ENCODE results near the gene ASIP.
"Not testable (repeated sequence)": the region's sequence is repeated elsewhere in the genome, so short reads cannot be mapped to it uniquely, and the experiment has no call there.

ASIP gene

DNA sequence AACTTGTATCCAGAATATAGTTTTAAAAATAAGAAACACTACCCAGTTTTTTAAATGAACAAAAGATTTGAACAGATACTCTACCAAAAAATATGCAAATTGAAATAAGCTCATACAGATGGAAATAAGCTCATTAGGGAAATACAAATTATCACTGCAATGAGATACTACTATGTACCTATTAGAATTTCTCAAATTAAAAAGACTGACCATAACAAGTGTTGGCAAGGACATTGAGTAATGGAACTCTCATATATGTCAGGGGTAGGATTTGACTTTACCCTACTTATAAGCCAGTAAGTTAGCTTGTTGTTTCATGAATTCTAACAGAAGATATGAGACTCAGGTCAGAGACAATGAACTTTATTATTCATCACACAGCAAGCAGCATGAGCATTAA, 9.6 kb upstream of the ASIP start:
- ATAC-seq = no peak
- Mint-ChIP-seq H3K4me1 (no peaks in the 10 kb centered on the region), H3K27ac (no peak overlapping the region), H3K27me3 (no peaks in the 10 kb centered on the region), H3K9me3 (peaks cover 6% of the 10 kb centered on the region), H3K36me3 (no peaks in the 10 kb centered on the region), H3K4me3 (no peak overlapping the region)

DNA sequence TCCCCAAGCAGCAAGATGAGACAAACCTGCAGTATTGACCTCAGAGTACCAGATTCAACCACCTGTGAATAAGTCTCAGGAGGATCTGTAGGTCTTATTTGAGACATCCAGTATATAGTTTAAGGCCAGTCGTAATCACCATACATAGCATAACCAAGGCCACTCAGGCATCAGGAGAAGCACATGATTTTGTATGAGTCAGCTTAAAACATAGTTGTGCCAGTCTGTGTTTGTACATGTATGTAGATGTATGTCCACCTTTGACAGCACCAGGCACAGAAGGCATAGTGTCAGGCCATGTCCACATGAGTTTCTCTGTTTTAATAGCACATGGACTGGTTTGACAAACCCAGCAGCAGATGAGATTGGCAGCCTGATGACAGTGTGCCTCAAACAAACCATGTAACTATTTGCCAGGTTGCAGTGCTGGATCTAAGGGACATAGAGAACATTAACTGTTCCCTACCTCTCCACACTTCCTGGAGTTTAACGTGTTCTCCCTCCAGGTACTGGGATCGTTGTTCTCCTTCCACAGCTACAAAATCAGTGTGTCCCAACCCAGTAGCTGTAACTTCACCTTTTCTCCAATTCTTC, 8.6 kb upstream of the ASIP start:
- H3K27me3 Mint-ChIP-seq = no peaks in the 10 kb centered on the region
- H3K9me3 Mint-ChIP-seq = peaks cover 9% of the 10 kb centered on the region
- no peak for ATAC-seq
- peaks cover 2% of the 10 kb centered on the region for H3K36me3 Mint-ChIP-seq
- no peaks in the 10 kb centered on the region for H3K4me1 Mint-ChIP-seq
- no peak overlapping the region for H3K4me3 Mint-ChIP-seq
- no peak overlapping the region for H3K27ac Mint-ChIP-seq

DNA sequence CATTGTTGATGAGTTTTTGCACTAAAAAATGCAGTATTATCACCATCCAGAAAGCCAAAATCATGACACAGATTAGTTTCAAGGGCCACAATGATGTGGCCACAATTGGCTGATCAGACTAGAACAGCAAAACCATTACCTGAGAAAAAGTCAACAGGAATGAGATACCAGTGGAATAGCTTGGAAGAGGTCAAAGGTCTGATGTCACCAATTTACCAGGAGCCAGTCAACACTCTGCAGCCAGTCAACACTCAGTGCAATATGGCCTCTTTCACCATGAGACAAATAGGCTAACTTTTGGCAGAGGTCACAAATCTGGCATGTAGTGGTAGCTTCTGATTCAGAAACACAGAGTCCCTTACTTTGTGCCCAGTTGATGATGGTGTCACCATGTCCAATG, 7.5 kb upstream of the ASIP start:
- Mint-ChIP-seq H3K27ac (no peak overlapping the region), H3K4me1 (no peaks in the 10 kb centered on the region), H3K36me3 (peaks cover 13% of the 10 kb centered on the region), H3K27me3 (no peaks in the 10 kb centered on the region), H3K9me3 (peaks cover 17% of the 10 kb centered on the region), H3K4me3 (no peak overlapping the region)
- no peak for ATAC-seq

- Mint-ChIP-seq H3K9me3 (peaks cover 21% of the 10 kb centered on the region), H3K27me3 (no peaks in the 10 kb centered on the region), H3K4me1 (peaks cover 17% of the 10 kb centered on the region), H3K27ac (no peak overlapping the region), H3K36me3 (peaks cover 19% of the 10 kb centered on the region), H3K4me3 (no peak overlapping the region)
- no peak for ATAC-seq
Measured at GRCh38 chr20:34235875-34236274, 5.3 kb upstream of the ASIP start.

DNA sequence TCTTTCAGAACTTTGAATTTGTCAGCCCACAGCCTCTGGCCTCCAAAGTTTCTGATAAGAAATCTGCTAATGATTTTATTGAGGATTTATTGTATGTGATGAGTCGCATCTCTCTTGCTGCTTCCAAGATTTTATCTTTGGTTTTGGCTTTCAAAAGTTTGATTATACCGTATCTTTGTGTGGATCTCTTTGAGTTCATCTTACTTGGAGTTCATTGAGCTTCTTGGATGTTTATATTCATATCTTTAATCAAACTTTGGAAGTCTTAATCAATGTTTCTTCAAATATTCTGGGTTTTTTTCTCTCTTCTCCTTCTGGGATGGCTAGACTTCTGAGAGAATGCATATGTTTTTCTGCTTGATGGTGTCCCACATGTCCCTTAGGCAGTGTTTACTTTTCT, 3.3 kb upstream of the ASIP start:
- Mint-ChIP-seq H3K4me3 (no peak overlapping the region), H3K27me3 (no peaks in the 10 kb centered on the region), H3K4me1 (peaks cover 38% of the 10 kb centered on the region), H3K27ac (no peak overlapping the region), H3K36me3 (peaks cover 19% of the 10 kb centered on the region), H3K9me3 (peaks cover 21% of the 10 kb centered on the region)
- no peak for ATAC-seq

DNA sequence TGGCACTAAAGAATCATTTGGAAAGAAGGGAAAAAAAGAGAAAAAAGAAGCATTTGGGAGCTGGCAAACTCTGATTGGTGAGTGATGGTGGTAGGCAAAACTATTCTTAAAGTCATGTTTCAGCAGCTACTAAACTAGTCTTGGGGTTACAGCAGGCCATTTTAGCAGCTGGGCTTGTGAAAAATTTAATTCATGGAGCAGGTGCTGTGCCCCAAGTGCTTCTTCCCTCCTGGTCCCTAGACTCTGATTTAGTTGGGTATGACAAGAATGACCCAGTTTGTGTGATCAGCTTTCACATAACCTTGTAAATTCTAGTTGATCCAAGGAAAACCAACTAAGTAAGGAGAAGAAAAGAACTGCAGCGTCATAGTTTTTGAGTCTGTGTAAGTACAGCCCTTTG, 1.1 kb upstream of the ASIP start:
- Mint-ChIP-seq H3K36me3 (peaks cover 19% of the 10 kb centered on the region), H3K27ac (peak overlapping the region; percentile 66), H3K9me3 (peaks cover 21% of the 10 kb centered on the region), H3K27me3 (no peaks in the 10 kb centered on the region), H3K4me1 (peaks cover 38% of the 10 kb centered on the region), H3K4me3 (no peak overlapping the region)
- ATAC-seq = no peak

DNA sequence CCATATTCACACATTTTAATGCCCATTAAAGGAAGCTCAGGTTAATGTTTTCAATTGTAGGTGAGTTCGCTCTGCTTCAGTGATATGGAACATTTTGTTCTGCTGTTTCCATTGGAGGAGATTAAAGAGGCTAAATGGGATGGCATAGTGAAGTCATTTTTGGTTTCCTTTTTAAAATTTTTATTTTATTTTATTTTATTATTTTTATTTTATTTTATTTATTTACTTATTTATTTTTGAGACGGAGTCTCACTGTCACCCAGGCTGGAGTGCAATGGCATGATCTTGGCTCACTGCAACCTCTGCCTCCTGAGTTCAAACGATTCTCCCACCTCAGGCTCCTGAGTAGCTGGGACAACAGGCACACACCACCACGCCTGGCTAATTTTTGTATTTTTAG, 792 bp downstream of the ASIP start:
- not testable (repeated sequence) for H3K4me3 Mint-ChIP-seq, H3K27me3 Mint-ChIP-seq, ATAC-seq
- peaks cover 14% of the 10 kb centered on the region for H3K9me3 Mint-ChIP-seq
- H3K36me3 Mint-ChIP-seq = peaks cover 19% of the 10 kb centered on the region
- peak overlapping the region; percentile 13 for H3K27ac Mint-ChIP-seq
- peaks cover 38% of the 10 kb centered on the region for H3K4me1 Mint-ChIP-seq

DNA sequence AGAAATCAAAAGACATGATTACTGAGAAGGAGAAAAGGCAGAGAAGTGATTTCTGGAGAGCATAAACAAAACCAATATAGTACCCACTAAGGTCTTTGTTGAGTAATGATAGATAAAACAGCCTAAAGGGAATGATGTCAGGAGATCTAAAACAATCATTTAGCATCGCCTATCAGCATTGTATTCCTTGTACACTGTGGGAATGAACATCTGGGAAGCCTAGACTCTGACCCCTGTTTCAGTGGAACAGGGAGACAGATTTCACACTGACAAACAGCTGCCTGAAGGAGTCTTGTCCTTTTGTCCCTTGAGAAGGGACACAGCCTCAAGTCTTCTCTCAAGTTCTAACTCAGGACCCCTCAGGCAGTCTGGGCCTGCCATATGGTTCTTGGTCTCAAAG, 1.7 kb downstream of the ASIP start:
- peaks cover 38% of the 10 kb centered on the region for H3K4me1 Mint-ChIP-seq
- no peaks in the 10 kb centered on the region for H3K27me3 Mint-ChIP-seq
- peak overlapping the region; percentile 13 for H3K27ac Mint-ChIP-seq
- ATAC-seq = no peak
- H3K9me3 Mint-ChIP-seq = peaks cover 11% of the 10 kb centered on the region
- H3K4me3 Mint-ChIP-seq = no peak overlapping the region
- peaks cover 14% of the 10 kb centered on the region for H3K36me3 Mint-ChIP-seq

DNA sequence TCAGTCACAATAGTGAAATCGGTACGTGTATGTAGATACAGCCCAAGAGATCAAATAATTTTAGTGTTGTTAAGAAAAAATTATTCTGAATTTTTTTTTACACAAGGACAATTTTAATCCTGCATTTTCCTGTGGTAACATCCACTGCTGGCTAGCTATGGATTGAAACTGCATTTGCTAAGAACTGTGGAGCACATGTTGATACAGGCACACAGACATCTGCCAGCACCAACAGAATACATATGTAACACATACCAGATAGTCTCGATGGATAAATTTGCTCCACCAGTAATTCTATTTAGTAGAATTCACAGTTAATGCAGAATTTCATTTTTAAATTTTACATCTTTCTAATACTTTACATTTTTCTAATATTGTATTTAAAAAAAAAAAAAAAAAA, 2.2 kb downstream of the ASIP start:
- Mint-ChIP-seq H3K4me3 (no peak overlapping the region), H3K36me3 (peaks cover 9% of the 10 kb centered on the region), H3K27ac (no peak overlapping the region)

GRCh38 chr20:34246126-34246626, 5.0 kb downstream of the ASIP start:
- H3K27ac Mint-ChIP-seq = no peak overlapping the region
- no peaks in the 10 kb centered on the region for H3K27me3 Mint-ChIP-seq
- no peaks in the 10 kb centered on the region for H3K9me3 Mint-ChIP-seq
- no peak for ATAC-seq
- peaks cover 31% of the 10 kb centered on the region for H3K4me1 Mint-ChIP-seq
- H3K4me3 Mint-ChIP-seq = no peak overlapping the region
- no peaks in the 10 kb centered on the region for H3K36me3 Mint-ChIP-seq

More for the DNA sequence above, 2.2 kb downstream of the ASIP start:
- Mint-ChIP-seq H3K9me3 (peaks cover 6% of the 10 kb centered on the region), H3K27me3 (no peaks in the 10 kb centered on the region), H3K4me1 (peaks cover 38% of the 10 kb centered on the region)
- ATAC-seq = no peak

DNA sequence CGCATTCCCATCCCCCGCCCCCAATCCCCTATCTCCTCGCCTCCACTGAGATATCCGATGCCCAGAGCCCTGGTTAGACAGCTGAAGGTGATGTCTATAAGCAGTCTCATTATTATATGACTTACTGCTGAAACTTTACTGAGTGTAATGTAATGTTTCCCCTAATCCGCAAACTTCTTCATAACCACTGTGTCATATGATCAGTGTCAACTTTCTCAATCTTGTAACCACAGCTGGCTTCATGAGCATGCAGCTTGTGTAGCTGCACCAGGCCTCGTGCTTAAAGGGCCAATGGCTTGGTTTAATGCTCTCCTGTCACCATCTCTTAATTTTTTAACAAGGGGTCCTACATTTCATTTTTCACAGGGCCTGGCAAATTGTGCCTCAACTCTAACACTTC, 8.1 kb downstream of the ASIP start:
- peak; percentile 93 for ATAC-seq
- Mint-ChIP-seq H3K9me3 (no peaks in the 10 kb centered on the region), H3K4me1 (peaks cover 14% of the 10 kb centered on the region), H3K4me3 (no peak overlapping the region), H3K27me3 (no peaks in the 10 kb centered on the region), H3K27ac (peak overlapping the region; percentile 21), H3K36me3 (no peaks in the 10 kb centered on the region)

DNA sequence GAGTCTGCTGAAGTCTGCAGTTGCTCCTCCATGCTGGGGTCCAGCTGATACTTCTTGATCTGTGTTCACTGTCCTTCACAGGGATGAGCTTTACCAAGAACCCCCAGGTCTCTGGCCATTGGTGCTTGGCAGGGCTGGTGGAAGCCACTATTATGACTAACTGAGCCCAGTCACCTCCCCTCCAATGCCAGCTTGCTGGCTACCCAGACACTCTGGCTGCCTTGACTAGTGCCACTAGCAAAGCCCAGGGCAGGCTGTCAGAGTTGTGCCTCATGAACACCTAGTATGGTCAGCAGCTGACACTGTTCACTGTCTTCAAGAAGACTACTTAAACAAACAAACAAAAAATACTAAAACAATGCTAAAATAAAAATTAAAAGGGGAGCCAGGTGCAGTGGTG, 8.8 kb downstream of the ASIP start:
- peak overlapping the region; percentile 21 for H3K27ac Mint-ChIP-seq
- peaks cover 14% of the 10 kb centered on the region for H3K4me1 Mint-ChIP-seq
- no peaks in the 10 kb centered on the region for H3K36me3 Mint-ChIP-seq
- no peak overlapping the region for H3K4me3 Mint-ChIP-seq
- ATAC-seq = no peak
- no peaks in the 10 kb centered on the region for H3K9me3 Mint-ChIP-seq
- H3K27me3 Mint-ChIP-seq = no peaks in the 10 kb centered on the region

DNA sequence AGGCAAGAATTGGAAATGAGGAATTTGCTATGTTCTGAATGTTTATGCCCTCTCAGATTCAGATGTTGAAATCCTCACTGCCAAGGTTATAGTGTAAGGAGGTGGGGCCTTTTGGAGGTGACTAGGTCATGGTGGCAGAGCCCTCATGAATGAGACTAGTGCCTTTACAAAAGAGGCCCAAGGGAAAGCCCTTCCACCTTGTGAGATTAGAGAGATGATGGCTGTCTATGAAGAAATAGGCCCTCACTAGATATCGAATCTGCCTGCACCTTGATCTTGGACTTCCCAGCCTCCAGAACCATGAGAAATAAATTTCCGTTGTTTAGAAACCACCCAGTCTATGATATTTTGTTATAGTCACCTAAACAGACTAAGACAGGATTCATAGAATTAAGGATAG, 10.4 kb downstream of the ASIP start:
- no peak for ATAC-seq
- Mint-ChIP-seq H3K9me3 (no peaks in the 10 kb centered on the region), H3K27ac (no peak overlapping the region), H3K4me1 (peaks cover 20% of the 10 kb centered on the region), H3K4me3 (no peak overlapping the region), H3K36me3 (no peaks in the 10 kb centered on the region), H3K27me3 (peaks cover 5% of the 10 kb centered on the region)

DNA sequence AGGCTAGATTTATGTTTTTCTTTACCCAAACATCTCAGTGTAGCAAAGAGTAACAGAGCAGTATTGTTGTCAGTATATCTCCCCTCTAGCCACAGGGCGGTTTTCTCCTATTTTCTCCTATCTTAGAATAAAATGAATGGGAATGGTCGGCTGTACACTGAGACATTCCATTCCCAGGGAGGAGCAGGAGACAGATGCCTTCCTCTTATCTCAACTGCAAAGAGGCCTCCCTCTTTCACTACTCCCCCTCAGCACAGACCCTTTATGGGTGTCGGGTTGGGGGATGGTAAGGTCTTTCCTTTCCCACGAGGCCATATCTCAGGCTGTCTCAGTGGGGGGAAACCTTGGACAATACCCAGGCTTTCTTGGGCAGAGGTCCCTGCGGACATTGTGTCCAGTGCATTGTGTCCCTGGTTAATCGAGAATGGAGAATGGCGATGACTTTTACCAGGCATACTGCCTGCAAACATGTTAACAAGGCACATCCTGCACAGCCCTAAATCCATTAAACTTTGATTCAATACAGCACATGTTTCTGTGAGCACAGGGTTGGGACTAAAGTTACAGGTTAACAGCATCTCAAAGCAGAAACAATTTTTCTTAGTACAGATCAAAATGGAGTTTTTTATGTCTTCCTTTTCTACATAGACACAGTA, 11.3 kb downstream of the ASIP start:
- not testable (repeated sequence) for ATAC-seq, H3K9me3 Mint-ChIP-seq, H3K36me3 Mint-ChIP-seq, H3K27ac Mint-ChIP-seq, H3K4me3 Mint-ChIP-seq
- Mint-ChIP-seq H3K27me3 (peaks cover 13% of the 10 kb centered on the region), H3K4me1 (peaks cover 20% of the 10 kb centered on the region)

DNA sequence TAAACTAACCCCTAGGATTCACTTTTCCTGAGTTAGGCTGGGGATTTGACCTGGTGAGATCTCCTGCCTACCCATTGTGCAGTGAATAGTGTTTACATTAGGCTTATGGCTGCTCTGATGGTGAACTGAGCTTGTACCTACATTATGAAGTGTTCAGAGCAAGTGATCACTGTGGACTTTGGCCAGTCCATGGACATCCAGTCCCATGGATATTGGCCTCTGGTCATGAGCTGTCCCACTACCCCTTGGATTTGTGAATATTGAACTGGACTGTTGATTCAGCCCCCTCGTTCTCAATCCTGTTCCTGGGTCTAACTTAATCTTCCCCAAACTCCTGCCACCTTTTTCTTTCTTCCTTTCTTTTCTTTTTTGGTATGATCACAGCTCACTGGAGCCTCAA, 13.8 kb downstream of the ASIP start:
- ATAC-seq = no peak
- Mint-ChIP-seq H3K27ac (no peak overlapping the region), H3K9me3 (no peaks in the 10 kb centered on the region), H3K36me3 (no peaks in the 10 kb centered on the region), H3K27me3 (peaks cover 13% of the 10 kb centered on the region), H3K4me3 (no peak overlapping the region), H3K4me1 (peaks cover 8% of the 10 kb centered on the region)

DNA sequence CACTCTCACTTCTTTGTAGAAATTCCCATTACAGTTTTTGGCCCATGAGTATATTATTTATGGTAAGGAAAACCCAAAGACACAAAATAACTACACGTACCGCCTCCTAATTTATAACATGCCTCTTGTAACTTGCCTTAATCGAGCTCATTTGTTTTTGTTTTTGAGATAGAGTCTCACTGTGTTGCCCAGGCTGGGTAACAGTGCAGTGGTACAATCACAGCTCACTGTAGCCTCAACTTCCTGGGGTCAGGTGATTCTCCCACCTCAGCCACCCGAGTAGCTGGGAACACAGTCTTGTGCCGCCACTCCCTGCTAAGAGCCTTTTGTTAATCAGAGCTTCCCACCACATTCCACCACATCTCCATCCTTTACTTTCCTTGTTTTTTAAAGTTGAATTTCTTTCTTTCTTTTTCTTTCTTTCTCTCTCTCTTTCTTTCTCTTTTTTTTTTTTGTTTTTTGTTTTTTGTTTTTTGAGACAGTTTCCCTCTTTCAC, 15.5 kb downstream of the ASIP start:
- Mint-ChIP-seq H3K36me3 (no peaks in the 10 kb centered on the region), H3K4me3 (no peak overlapping the region), H3K4me1 (peaks cover 7% of the 10 kb centered on the region), H3K9me3 (no peaks in the 10 kb centered on the region), H3K27me3 (peaks cover 13% of the 10 kb centered on the region), H3K27ac (no peak overlapping the region)
- no peak for ATAC-seq

Measured in stimulated activated memory B cell treated with anti-CD40 and anti-IgM and Interleukin-4, amounts not matched to agents 10 μg/mL and 1 μg/mL and 100 μg/mL, for 72 hours (primary cell).